ENCODE results near the gene C1orf21. TPM values are rescaled to one million over a fixed set of nuclear protein-coding genes. Genes with fewer than 3 reads are reported as not detected.

The C1orf21 gene
- total RNA-seq, 1 donor = 17.0 TPM

DNA sequence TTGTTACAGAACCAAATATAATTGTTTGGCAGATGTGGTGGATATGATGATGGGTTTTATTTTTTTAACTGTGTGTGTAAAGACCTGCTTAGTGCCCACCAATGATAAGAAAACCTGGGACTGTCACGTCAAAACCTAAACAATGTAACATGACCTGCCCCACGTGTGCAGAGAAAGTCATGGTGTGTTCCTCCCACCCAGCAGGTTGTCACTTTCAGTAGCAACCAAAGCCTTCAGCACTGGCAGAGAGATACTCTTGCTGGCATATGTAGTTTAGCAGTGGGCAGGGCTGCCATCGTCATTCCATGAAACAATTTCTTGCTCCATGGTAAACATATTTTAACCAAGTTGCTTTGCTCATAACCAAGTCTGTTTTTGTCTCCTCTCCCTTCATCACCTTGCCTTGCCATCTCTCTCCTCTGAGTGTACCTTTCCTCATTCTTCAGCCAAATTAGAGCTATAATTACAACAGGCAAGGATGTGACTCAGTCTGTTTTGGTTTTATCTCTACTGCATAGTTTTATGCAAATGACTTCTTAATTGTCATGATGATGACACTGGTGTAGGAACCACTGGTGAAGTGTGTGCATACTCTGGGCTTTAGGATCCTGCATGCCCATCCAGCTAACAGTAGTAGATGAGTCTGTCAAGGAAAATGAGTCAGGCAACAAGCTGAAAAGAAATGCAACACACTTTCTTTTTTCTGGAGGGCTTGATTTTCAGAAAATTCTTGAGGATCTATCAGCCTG, 217.5 kb downstream of the C1orf21 start:
- H3K9me3 ChIP-seq (ENCODE audit: low read depth, low read length) = no peaks in the 10 kb centered on the region
- H3K27ac ChIP-seq (ENCODE audit: low read depth, low read length) = no peak overlapping the region
- H3K36me3 ChIP-seq (ENCODE audit: insufficient read depth, low read length) = no peaks in the 10 kb centered on the region
- H3K79me2 ChIP-seq (ENCODE audit: insufficient read depth, low read length) = no peaks in the 10 kb centered on the region
- TF ChIP-seq, protein P1, sequence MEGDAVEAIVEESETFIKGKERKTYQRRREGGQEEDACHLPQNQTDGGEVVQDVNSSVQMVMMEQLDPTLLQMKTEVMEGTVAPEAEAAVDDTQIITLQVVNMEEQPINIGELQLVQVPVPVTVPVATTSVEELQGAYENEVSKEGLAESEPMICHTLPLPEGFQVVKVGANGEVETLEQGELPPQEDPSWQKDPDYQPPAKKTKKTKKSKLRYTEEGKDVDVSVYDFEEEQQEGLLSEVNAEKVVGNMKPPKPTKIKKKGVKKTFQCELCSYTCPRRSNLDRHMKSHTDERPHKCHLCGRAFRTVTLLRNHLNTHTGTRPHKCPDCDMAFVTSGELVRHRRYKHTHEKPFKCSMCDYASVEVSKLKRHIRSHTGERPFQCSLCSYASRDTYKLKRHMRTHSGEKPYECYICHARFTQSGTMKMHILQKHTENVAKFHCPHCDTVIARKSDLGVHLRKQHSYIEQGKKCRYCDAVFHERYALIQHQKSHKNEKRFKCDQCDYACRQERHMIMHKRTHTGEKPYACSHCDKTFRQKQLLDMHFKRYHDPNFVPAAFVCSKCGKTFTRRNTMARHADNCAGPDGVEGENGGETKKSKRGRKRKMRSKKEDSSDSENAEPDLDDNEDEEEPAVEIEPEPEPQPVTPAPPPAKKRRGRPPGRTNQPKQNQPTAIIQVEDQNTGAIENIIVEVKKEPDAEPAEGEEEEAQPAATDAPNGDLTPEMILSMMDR (IDR thresholded peaks at IDR 0.05; ENCODE audit: extremely low read depth, low read depth, low read length) = no peak
- H3K4me3 ChIP-seq (ENCODE audit: insufficient read depth, low read length) = no peak overlapping the region
- no peak overlapping the region for H2AFZ ChIP-seq (ENCODE audit: low read length)
- H4K20me1 ChIP-seq (ENCODE audit: insufficient read depth, low read length) = no peaks in the 10 kb centered on the region
- no peak overlapping the region for H3K4me2 ChIP-seq (ENCODE audit: insufficient read depth, low read length)
- no peak for DNase-seq (ENCODE audit: insufficient read length, low spot score, missing footprints)
- no peaks in the 10 kb centered on the region for H3K27me3 ChIP-seq (ENCODE audit: insufficient read depth, low read length)
- H3K4me1 ChIP-seq (ENCODE audit: insufficient read depth, low read length) = no peaks in the 10 kb centered on the region

DNA sequence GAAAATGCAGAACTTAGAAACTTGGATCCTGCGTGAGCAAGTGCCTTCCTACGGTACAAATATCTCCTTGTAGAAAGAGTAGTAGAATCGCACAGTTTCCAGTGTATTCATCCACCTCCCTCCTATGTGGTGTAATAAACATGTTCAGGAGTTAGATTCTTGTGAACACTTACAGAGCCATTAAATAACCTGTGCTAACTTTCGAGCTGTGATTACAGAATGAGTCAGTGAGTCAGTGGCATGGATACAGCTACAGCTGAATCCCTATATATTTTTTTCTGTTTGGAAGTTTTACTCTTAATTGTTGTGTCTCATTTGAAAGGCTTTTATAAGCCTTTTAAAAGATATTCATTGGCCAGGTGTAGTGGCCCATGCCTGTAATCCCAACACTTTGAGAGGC, 219.1 kb downstream of the C1orf21 start:
- TF ChIP-seq, protein P1 (IDR thresholded peaks at IDR 0.05; ENCODE audit: extremely low read depth, low read depth, low read length) = no peak
- H3K79me2 ChIP-seq (ENCODE audit: insufficient read depth, low read length) = no peaks in the 10 kb centered on the region
- no peak overlapping the region for H3K27ac ChIP-seq (ENCODE audit: low read depth, low read length)
- no peak for DNase-seq (ENCODE audit: insufficient read length, low spot score, missing footprints)
- no peaks in the 10 kb centered on the region for H3K27me3 ChIP-seq (ENCODE audit: insufficient read depth, low read length)
- no peaks in the 10 kb centered on the region for H3K36me3 ChIP-seq (ENCODE audit: insufficient read depth, low read length)
- no peaks in the 10 kb centered on the region for H3K4me1 ChIP-seq (ENCODE audit: insufficient read depth, low read length)
- H4K20me1 ChIP-seq (ENCODE audit: insufficient read depth, low read length) = no peaks in the 10 kb centered on the region
- H2AFZ ChIP-seq (ENCODE audit: low read length) = no peak overlapping the region
- no peak overlapping the region for H3K4me3 ChIP-seq (ENCODE audit: insufficient read depth, low read length)
- no peaks in the 10 kb centered on the region for H3K9me3 ChIP-seq (ENCODE audit: low read depth, low read length)
- H3K4me2 ChIP-seq (ENCODE audit: insufficient read depth, low read length) = no peak overlapping the region

DNA sequence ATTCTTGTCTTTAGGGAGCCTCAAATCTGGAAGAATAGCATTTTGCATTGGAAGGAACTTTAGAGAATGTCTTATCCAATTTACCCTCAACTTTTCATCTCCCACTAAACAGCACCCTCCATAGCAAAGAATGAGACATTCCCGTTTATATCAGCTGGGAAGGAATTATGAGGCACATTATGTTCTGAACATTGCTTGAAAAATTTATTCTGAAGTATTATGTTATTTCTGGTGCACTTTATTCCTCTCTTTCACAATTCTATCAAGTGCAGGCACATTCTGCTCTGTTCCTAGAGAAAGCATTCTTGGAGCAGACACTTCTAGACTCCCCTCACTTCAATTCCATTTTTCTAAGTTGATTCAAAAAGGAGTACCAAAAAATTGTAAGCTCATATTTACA, 220.0 kb downstream of the C1orf21 start:
- H3K27ac ChIP-seq (ENCODE audit: low read depth, low read length) = no peak overlapping the region
- no peaks in the 10 kb centered on the region for H3K79me2 ChIP-seq (ENCODE audit: insufficient read depth, low read length)
- H3K9me3 ChIP-seq (ENCODE audit: low read depth, low read length) = no peaks in the 10 kb centered on the region
- H3K36me3 ChIP-seq (ENCODE audit: insufficient read depth, low read length) = no peaks in the 10 kb centered on the region
- no peaks in the 10 kb centered on the region for H4K20me1 ChIP-seq (ENCODE audit: insufficient read depth, low read length)
- no peak overlapping the region for H3K4me2 ChIP-seq (ENCODE audit: insufficient read depth, low read length)
- H3K27me3 ChIP-seq (ENCODE audit: insufficient read depth, low read length) = no peaks in the 10 kb centered on the region
- H3K4me1 ChIP-seq (ENCODE audit: insufficient read depth, low read length) = no peaks in the 10 kb centered on the region
- H3K4me3 ChIP-seq (ENCODE audit: insufficient read depth, low read length) = no peak overlapping the region
- DNase-seq (ENCODE audit: insufficient read length, low spot score, missing footprints) = no peak
- no peak overlapping the region for H2AFZ ChIP-seq (ENCODE audit: low read length)
- TF ChIP-seq, protein P1 (IDR thresholded peaks at IDR 0.05; ENCODE audit: extremely low read depth, low read depth, low read length) = no peak

DNA sequence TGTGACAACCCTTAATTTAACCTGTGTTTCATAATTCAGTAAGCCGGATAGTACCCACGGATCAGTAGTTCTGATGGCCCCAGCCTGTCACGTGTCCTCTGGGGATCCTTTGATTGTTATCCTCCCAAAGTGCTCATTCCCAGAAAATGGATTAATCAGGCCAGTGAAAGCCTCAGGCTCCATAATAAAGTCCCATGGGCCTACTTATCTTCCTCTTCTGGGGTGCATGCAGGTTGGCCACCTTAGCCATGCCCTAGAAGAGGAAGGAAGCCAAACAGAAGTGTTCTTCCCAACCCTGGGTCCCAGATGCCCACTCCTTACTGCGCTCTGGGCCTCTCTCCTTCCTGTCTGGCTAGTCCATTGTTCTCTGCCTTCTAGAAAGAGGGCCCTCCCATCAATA, 221.8 kb downstream of the C1orf21 start:
- no peaks in the 10 kb centered on the region for H4K20me1 ChIP-seq (ENCODE audit: insufficient read depth, low read length)
- H3K27me3 ChIP-seq (ENCODE audit: insufficient read depth, low read length) = no peaks in the 10 kb centered on the region
- H3K27ac ChIP-seq (ENCODE audit: low read depth, low read length) = no peak overlapping the region
- H3K4me2 ChIP-seq (ENCODE audit: insufficient read depth, low read length) = no peak overlapping the region
- H3K9me3 ChIP-seq (ENCODE audit: low read depth, low read length) = no peaks in the 10 kb centered on the region
- H3K4me3 ChIP-seq (ENCODE audit: insufficient read depth, low read length) = no peak overlapping the region
- TF ChIP-seq, protein P1 (IDR thresholded peaks at IDR 0.05; ENCODE audit: extremely low read depth, low read depth, low read length) = no peak
- H2AFZ ChIP-seq (ENCODE audit: low read length) = no peak overlapping the region
- no peaks in the 10 kb centered on the region for H3K4me1 ChIP-seq (ENCODE audit: insufficient read depth, low read length)
- no peaks in the 10 kb centered on the region for H3K79me2 ChIP-seq (ENCODE audit: insufficient read depth, low read length)
- no peaks in the 10 kb centered on the region for H3K36me3 ChIP-seq (ENCODE audit: insufficient read depth, low read length)
- DNase-seq (ENCODE audit: insufficient read length, low spot score, missing footprints) = no peak
